COLO829 (cell line): ENCODE data around the gene CELF5.
"Not testable (repeated sequence)": the region's sequence is repeated elsewhere in the genome, so short reads cannot be mapped to it uniquely, and the experiment has no call there.

ENCODE experiments used
- DNase-seq: peaks from one replicate; pipeline ENCODE4 v3.0.0; 2012; ENCODE audit warnings: low spot score

Gene CELF5

DNA sequence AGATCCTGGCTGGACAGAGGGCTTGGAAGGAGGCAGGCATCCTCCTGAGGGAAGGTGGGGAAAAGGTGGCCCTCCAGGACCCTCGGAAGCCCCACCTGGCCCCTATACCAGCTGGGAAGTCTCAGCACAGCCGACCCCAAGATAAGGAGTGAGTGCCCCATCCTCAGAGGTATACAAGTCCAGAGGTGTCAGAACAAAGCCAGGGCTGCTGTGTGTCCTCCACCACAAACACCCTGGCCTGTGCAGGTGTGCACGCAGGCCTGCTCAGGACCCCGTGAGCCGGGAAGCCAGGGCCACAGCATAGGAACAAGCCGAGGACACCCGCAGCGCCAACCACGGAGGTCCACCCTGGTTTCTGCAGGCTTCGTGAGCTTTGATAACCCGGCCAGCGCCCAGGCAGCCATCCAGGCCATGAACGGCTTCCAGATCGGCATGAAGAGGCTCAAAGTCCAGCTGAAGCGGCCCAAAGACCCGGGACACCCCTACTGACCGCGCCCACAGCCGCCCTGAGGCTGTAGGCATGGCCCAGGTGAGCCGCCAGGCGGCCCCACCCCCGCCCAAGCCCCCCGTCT lies 68.6 kb downstream of the CELF5 start:
- no peak for DNase-seq

DNA sequence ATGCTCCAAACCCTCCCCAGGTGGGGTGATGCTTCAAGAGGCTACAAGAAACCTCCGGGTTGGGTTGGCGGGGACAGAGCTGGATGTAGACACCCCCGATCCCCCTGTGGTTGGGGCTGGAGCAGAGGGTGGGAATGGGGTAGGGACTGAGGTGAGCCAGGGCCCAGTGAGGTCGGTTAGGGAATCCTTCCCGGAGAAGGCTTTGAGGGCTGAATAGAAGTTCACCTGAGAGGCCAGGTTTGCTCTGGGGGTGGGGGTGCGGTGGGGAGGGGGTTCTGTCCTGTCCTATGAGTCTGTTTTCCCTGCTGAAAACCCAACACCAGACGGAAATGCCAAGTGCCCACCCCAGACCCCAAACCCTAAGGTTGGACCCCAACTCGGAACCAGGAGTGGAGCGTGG lies 69.1 kb downstream of the CELF5 start:
- DNase-seq, result no peak

DNA sequence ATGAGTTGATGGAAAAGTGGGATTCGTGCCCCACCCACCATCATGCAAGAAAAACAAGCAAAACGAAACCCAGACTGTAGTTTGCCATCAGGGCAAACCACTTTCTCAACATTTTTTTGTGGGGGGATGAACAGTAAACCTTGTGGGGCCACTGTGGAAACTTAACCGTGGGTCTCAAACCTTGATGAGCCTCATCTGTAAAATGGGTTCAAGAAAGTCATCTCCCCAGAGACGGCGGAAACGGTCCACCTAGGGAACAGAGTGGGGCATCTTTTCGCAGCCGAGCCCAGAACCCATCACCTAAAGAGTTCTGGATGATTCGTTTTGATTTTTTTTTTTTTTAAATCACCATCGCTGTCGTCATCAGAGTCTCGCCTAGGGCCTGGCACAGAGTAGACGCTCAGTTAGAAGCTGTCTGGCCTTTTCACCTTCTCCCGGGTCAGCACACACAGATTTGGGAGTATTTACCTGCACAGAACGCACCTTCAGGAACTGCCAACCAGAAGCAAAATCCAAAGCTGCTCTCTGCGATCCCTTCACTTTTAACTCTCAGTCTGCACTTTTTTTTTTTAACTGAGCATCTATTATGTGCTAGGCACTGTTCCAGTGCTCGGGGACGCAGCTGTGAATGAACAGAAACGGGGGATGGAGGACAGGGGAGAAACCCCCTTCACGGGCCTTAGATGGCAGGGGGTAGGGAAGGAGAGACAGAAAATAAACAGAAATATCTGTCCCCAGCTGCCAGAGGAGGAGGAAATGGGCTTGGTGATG lies 69.8 kb downstream of the CELF5 start:
- no peak for DNase-seq

DNA sequence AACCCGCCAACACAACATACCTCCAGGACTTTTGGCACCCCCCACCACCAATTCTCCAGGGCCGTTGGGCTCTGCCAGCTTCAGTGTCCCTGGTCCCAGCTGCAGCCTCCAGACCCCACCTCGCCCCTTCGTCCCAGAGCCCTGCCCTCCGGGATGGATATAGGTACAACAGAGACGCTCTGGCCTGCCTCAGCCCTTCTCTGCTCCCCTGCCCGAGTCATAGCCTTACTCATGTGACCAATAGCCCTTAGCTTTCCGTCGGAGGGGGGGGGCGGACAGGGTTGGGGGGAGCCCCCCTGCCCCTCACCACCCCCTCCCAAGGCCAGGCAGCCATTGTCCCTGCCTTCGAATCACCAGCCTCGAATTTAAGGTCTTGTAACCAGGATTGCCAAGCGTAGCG lies 71.1 kb downstream of the CELF5 start:
- no peak for DNase-seq

DNA sequence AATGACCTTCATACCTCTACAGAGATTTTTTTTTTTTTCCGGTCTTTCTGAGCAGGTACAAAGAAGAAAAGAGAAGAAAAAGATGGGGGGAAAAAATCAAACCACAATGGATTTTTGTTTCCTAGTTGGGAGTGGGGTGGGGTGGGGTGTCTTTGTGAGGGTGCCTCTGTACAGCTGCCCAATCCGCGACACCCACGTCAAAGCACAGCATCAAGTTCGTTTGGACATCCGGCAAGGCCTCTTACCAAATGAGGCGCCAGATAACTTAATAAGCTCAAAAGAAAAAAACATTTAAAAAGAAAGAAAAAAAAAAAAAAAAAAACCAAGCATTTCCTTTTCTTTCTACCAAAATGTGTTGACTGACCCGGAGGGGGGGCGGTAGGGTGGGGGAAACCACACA lies 71.6 kb downstream of the CELF5 start:
- no peak for DNase-seq

DNA sequence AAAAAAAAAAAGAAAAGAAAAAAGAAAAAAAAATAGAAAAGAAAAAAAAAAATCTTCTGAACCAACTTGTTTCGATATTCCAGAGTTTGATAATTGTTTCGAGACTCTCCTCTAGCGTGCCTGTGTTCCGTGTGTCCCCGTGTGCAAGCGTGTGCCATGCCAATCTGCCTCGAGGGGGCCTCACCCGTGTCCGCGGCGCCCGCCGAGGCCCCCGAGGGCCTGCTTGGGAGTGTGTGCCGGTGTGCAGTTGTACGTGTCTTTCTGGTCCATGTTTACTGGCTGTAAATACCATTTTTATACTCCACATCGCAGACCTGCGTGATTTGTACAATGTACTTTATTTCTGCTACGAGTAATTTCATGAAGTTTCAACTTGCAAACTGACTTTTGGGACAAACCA lies 72.0 kb downstream of the CELF5 start:
- no peak for DNase-seq

DNA sequence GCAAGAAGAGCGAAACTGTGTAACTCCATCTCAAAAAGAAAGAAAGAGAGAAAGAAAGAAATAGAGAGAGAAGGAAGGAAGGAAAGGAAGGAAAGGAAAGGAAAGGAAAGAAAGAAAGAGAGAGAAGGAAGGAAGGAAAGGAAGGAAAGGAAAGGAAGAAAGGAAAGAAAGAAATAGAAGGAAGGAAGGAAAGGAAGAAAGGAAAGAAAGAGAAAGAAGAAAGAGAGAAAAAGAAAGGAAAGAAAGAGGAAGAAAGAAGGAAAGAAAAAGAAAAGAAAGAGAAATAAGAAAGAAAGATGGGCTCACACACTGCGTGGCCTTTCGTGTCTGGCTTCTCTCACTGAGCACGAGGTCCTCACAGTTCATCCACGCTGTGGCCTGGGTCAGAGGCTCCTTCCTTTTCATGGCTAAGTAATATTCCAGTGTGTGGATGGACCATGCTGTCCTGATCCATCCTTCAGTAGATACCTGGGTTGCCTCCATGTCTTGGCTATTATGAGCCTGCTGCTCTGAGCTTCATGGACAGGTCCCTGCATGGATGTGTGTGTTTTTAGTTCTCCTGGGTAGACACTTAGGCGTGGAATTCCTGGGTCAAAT lies 74.5 kb downstream of the CELF5 start:
- no peak for DNase-seq

DNA sequence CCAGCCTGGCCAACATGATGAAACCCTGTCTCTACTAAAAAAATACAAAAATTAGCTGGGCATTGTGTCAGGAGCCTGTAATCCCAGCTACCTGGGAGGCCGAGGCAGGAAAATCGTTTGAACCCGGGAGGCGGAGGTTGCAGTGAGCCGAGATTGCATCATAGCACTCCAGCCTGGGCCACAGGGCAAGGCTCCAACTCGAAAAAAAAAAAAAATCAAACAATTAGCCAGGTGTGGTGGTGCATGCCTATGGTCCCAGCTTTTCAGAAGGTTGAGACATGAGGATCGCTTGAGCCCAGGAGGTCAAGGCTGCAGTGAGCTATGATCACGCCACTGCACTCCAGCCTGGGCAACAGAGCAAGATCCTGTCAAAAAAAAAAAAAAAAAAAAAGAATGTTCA lies 76.1 kb downstream of the CELF5 start:
- not testable (repeated sequence) for DNase-seq

DNA sequence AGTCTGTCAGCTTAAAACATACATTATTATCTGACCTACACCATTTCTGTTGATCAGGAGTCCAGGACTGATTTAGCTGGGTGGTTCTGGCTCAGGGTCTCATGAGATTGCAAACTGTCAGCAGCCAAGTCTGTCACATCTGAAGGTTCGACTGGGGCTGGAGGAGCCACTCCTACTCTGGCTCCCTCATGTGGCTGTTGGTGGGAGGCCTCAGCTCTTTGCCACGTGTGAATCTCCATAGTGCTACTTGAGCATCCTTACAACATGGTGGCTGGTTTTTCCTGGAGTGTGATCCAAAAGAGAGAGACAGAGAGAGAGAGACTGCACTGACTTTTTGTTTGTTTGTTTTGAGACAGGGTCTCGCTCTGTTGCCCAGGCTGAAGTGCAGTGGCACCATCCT lies 78.3 kb downstream of the CELF5 start:
- no peak for DNase-seq

DNA sequence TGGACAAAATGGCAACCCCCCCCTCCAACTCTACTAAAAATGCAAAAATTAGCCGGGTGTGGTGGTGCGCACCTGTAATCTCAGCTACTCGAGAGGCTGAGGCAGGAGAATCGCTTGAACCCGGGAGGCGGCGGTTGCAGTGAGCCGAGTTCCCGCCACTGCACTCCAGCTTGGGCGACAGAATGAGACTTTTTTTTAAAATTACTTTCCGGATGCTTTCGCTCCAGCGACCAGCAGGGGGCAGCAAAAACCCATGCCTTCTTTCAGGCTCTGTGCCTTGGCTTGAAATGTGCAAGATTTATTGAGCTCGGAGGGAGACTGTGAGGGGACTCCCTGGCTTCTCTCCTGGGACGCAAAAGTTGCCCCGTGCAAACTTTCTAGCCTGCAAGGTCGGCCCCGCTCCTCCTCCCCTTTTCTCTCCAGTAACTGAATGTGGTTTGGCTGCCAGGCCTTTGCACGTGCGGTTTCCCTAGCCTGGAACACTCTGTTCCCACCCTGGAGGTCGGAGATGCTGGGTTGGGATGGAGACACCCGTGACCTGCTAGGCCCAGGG lies 80.5 kb downstream of the CELF5 start:
- DNase-seq, result peak; percentile 73

DNA sequence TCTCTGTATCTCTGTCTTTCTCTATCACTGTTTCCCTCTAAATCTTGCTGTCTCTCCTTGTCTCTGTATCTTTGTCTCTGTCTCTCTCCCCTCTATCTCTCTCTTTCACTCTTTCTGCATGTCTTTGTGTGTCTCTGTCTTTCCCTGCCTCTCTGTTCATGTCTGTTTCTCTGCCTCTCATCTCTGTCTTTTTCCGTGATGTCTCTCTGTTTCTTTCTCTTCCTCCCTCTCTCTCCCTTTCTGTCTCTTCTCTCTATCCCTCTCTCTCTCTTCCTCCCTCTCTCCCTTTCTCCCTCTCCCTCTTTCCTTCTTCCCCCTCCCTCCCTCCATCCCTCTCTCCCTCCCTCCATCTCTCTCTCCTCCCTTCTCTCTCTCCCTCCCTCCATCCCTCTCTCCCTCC lies 85.3 kb downstream of the CELF5 start:
- no peak for DNase-seq

DNA sequence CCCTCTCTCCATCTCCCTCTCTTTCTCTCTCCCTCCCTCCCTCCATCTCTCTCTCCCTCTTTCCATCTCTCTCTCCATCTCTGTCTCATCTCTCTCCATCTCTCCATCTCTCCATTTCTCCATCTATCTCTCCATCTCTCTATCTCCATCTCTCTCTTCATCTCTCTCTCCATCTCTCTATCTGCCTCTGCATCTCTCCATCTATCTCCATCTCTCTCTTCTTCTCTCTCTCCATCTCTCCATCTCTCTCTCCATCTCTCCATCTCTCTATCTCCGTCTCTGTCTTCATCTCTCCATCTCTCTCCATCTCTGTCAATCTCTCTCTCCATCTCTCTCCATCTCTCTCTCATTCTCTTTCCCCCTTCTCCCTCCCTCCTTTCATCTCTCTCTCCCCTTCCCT lies 85.8 kb downstream of the CELF5 start:
- no peak for DNase-seq

DNA sequence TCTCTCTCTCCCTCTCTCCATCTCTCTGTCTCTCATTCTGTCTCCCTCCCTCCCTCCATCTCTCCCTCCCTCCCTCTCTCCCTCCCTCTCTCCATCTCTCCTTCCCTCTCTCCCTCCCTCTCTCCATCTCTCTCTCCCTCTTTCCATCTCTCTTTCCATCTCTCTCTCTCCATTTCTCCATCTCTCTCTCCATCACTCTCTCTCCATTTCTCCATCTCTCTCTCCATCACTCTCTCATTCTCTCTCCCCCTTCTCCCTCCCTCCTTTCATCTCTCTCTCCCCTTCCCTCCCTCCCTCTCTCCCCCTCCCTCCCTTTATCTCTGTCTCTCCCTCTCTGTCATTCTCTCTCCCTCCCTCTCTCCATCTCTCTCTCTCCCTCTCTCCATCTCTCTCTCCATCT lies 86.2 kb downstream of the CELF5 start:
- DNase-seq, result no peak

DNA sequence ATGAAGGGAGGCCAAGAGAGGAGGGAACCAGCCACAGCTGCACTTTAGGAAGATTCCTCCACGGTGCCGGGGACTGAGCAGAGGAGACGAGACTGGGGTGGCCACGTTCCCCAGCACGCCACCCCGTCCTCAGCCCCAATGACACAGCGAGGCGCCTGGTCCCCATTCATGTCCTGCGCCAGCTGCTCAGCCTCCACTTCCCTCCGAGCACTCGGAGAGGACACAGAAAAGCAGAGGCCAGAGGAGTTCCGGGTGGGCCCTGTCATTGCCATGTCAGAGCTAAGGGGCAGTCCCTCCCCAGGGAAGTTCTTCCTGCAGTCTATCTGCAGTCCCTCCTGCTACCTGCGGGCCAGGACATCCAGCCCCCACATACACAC lies 88.7 kb downstream of the CELF5 start:
- DNase-seq, result no peak

DNA sequence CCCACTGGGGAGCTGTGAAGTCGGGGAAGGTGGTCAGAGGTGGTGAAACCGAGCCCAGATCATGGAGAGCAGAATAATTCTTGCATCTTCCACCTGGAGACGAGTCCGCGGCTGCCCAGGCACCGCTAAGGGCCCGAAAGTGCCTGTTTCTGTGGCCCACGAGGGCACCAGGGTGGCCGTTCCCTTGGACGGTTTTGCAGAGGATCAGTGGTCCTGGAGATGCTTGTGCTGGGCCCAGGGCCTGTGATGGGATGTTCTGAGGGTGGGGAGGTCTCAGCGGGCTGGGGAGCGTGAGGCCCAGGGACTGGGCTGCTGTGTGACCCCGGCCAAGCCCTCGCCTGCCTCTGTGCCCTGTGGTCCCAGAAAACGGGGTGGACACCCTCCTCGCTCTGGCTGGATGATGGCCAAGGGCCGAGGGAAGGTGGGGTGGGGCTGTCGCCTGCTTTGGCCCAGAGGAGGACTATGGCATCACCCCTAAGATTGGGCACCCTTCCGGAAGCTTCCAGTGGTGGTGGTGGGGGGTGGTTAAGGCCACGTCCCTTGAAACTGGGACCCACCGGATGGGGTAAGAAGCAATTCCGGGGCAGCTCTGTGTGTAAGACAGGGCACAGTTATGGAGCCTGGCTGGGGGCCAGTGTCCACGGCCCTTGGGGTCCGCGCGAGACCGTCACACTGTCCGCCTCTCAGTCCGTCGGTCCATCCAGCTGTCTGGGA lies 90.7 kb downstream of the CELF5 start:
- DNase-seq, result no peak

DNA sequence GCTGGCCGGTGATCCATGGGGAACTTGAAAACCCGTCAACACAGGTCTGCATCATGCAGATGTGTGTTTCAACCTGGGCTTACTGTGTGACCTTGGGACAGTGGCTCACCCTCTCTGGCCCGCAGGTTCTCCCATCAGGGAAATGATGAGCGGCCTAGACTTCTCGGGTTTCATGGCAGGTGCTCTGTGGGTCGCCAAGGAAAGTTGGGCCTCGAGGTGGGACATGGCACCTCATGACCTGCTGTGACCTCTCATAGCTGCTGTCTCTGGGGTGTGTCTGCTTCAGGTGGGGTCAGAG lies 91.2 kb downstream of the CELF5 start:
- no peak for DNase-seq

DNA sequence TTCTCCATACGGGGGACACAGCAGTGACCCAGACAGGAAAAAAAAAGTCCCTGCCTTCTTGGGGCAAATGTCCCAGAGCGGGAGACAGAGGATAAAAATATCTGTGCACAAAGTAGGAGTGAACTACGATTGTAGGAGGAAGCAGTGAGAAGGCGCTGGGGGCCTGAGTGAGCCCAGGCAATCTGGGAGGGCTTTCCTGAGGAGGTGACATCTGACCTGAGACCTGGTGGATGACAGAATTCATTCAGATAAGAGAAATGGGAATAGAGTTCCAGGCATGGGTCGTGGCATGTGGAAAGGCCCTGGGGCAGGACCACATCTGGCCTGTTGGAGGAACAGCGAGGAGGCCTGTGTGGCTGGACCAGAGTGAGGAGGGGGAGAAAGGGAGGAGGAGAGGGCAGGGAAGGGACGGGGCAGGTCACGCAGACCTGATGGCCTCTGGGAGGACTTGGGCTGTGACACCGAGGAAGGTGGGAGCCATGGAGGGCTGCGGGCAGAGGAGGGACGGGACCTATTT lies 91.7 kb downstream of the CELF5 start:
- no peak for DNase-seq

DNA sequence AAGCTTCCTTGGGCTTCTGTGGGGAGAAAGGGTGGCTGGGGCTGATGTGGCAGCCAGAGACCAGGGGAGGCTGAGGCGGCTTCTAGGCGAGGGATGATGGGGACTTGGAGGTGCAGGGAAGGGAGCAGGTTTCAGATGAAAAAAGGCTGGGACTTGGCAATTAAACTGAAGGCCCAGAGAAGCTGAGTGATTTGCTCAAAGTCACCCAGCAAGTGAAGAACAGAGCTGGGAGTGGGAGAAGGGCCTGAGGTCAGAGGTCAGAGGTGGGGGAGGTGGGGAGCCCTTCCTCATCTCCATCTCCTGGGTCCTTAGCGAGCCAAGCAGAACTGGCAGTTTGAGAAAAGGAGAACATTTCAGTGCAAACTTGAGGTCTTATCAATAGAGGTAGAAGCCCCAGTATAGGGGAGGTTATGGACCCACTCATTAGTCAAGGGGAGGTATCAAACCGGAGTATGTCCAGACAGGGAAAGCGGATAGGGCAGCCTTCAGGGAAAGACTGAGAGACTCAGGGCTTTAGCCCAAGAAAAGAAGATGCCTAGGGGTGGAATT lies 92.3 kb downstream of the CELF5 start:
- DNase-seq, result no peak

DNA sequence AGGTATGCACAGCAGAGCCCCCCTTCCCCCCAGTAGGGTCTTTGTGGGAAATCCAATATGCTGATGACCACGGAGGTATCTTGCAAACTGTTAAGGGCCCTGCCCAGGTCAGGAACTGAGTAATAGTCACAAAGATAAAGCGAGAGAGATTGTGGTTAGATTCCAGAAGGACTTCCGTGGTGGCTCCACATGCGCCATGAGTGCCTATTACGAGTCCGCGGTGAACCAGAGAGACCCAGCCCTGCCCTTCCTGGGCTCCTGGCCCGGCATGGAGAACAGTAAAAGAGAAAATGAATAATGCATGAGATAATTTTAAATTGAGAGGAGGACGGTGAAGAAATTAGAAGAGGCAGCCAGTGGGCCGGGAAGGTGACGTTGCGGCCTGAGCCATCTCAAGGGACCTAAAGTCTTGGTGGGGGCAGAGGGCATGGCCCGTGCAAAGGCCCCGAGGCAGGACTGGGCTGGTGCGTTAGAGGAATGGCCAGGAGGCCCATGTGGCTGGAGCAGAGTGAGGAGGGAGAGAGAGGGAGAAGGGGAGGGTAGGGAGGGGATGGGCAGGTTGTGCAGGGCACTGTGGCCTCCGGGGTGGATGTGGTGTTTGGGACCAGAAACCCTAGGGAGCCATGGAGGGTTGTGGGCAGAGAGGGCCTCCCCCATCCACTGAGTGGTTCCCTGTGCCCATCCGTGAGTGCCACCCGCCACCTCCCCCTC lies 95.3 kb downstream of the CELF5 start:
- DNase-seq, result no peak

DNA sequence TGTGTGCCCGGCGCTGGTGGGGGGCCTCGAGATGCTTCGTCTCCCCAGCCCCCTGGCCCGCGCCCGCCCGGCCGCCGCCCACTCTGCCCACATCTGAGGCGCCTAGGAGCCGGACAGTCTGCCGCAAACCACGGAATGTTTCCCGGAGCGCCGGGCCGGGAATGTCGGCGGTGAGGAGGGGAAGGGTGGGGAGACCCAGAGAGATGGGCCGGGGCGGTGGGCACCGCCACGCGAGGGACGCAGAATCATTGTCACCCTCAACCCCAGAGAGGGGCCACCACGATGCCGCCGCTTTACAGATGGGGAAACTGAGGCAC lies 95.9 kb downstream of the CELF5 start:
- no peak for DNase-seq

DNA sequence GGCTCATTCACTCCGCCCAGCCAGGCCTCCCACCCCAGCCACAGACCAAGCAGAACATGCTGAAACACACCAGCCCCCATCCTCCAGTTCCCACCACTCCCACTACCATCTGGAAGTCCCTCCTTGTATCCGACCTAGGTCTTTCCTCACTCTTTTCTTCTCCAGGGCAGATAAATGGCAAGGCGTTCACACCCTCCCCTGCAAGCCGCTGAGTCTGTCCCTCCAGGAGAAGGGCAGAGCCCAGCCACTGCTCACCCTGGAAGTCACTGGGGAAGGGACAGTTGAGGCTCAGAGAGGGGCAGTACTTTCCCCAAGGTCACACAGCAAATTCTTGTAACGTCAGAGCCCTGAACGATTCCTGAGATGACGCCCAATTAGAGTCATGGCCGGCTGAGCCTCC lies 96.4 kb downstream of the CELF5 start:
- DNase-seq, result no peak

DNA sequence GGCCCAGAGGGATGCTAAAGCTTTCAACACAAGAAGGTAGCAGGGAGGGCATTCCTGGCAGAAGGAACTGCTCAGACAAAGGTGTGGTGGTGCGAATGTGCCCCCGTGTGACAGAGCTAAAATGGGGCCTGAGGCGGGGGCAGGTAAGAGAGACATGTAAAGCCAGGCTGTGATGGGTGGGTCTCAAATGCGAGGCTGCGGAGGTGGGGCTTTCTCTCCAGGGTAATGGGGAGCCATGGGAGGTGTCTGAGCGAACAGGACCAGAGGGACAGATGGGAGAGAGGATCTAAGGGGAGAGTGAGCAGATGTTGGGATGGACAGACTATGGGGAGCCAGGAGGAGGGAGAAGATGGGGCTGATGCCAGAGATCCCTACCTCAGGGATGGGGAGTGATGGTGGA lies 97.2 kb downstream of the CELF5 start:
- DNase-seq, result no peak
